Calu3 (cell line): ENCODE measurements around the gene CCR7. TPM values are rescaled to one million over a fixed set of nuclear protein-coding genes. Genes with fewer than 3 reads are reported as not detected.

Experiments
- BruUV-seq: library from RNA; stranded (reverse); fragments of 400-500 nt; replicated peaks from 2 replicates; lab custom pipeline; 2021; lab: Mats Ljungman, UMichigan
- CTCF ChIA-PET: fragments of 300-600 bp; sonication (Branson Sonifier 250); formaldehyde crosslinking; loops from one replicate; lab custom pipeline; 2022; ENCODE audit warnings: antibody characterized with exemption; lab: Charles Lee
- DNase-seq: peaks from one replicate; pipeline ENCODE4 v3.0.0; 2022
- H3K27ac Mint-ChIP-seq: one replicate; pipeline ENCODE4 v1.8.0; 2022; ENCODE audit warnings: mixed read lengths; ENCODE audit not compliant: unreplicated experiment
- H3K27me3 Mint-ChIP-seq: one replicate; pipeline ENCODE4 v1.8.0; 2022; ENCODE audit warnings: mixed read lengths; ENCODE audit not compliant: unreplicated experiment
- H3K36me3 Mint-ChIP-seq: one replicate; pipeline ENCODE4 v1.8.0; 2022; ENCODE audit warnings: mild to moderate bottlenecking, moderate library complexity, mixed read lengths; ENCODE audit not compliant: insufficient read depth, unreplicated experiment
- H3K4me1 Mint-ChIP-seq: one replicate; pipeline ENCODE4 v1.8.0; 2022; ENCODE audit warnings: mild to moderate bottlenecking, low read depth, mixed read lengths; ENCODE audit not compliant: unreplicated experiment
- H3K4me3 Mint-ChIP-seq: one replicate; pipeline ENCODE4 v1.8.0; 2022; ENCODE audit warnings: mild to moderate bottlenecking, low read depth, moderate library complexity, mixed read lengths; ENCODE audit not compliant: unreplicated experiment
- H3K9me3 Mint-ChIP-seq: one replicate; pipeline ENCODE4 v1.8.0; 2022; ENCODE audit warnings: low read depth, mixed read lengths; ENCODE audit not compliant: unreplicated experiment
- intact Hi-C: fragments of 100-400 bp; cut with micrococcal nuclease; formaldehyde crosslinking; loops from one replicate; pipeline ENCODE4 v1.10.0; 2022; ENCODE audit not compliant: unreplicated experiment
- total RNA-seq: library from RNA; stranded (reverse); gene quantifications from 2 replicates; pipeline ENCODE4 v1.2.3, GENCODE V29; 2022
- TF ChIP-seq, protein P1 (sequence below): fragments of 200-600 bp; IDR thresholded peaks from one replicate; pipeline ENCODE4 v1.8.0; 2022; ENCODE audit warnings: antibody characterized with exemption; ENCODE audit not compliant: unreplicated experiment

Gene CCR7
- total RNA-seq, 1 experiment from 2014 or later, result not detected

DNA sequence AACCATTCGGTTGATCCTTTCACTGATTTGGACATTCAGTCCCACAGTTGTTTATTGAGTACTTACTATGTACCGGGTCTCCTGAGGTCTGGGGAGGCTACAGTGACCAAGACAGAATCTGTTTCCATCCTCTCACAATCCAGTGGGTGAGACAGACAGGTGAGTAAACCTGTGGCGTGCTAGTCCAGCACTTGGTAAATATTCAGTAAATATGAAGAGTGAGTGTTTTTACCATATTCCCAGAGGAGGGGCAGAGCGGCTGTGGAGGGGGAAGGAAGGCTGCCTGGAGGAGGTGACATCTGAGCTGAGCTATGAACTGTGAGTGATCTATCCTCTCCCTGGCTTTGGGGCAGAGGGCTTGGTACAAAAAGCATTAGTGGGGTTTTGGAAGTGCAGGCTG lies 31.4 kb downstream of the CCR7 start:
- peaks cover 24% of the 10 kb centered on the region for H3K4me1 Mint-ChIP-seq
- CTCF ChIA-PET, result interaction anchor here (0.6 to 68.2 kb wide), 97 partner anchors 11 to 1105 kb away, joined by 3 to 4142 read pairs (median 6); partner anchors contain the start of genes CCR7, CSF3, GJD3 and GSDMB
- BruUV-seq, result no TSS peak
- no peak overlapping the region for H3K4me3 Mint-ChIP-seq
- TF ChIP-seq, protein P1, sequence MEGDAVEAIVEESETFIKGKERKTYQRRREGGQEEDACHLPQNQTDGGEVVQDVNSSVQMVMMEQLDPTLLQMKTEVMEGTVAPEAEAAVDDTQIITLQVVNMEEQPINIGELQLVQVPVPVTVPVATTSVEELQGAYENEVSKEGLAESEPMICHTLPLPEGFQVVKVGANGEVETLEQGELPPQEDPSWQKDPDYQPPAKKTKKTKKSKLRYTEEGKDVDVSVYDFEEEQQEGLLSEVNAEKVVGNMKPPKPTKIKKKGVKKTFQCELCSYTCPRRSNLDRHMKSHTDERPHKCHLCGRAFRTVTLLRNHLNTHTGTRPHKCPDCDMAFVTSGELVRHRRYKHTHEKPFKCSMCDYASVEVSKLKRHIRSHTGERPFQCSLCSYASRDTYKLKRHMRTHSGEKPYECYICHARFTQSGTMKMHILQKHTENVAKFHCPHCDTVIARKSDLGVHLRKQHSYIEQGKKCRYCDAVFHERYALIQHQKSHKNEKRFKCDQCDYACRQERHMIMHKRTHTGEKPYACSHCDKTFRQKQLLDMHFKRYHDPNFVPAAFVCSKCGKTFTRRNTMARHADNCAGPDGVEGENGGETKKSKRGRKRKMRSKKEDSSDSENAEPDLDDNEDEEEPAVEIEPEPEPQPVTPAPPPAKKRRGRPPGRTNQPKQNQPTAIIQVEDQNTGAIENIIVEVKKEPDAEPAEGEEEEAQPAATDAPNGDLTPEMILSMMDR, result no peak
- H3K36me3 Mint-ChIP-seq, result peaks cover 5% of the 10 kb centered on the region
- no peak overlapping the region for H3K27ac Mint-ChIP-seq
- intact Hi-C loops, result loop anchor here (1.0 to 5.0 kb wide), 4 partner anchors 85 to 269 kb away; partner anchors contain the start of gene TOP2A
- H3K27me3 Mint-ChIP-seq, result peaks cover 62% of the 10 kb centered on the region
- H3K9me3 Mint-ChIP-seq, result no peaks in the 10 kb centered on the region
- no peak for DNase-seq

DNA sequence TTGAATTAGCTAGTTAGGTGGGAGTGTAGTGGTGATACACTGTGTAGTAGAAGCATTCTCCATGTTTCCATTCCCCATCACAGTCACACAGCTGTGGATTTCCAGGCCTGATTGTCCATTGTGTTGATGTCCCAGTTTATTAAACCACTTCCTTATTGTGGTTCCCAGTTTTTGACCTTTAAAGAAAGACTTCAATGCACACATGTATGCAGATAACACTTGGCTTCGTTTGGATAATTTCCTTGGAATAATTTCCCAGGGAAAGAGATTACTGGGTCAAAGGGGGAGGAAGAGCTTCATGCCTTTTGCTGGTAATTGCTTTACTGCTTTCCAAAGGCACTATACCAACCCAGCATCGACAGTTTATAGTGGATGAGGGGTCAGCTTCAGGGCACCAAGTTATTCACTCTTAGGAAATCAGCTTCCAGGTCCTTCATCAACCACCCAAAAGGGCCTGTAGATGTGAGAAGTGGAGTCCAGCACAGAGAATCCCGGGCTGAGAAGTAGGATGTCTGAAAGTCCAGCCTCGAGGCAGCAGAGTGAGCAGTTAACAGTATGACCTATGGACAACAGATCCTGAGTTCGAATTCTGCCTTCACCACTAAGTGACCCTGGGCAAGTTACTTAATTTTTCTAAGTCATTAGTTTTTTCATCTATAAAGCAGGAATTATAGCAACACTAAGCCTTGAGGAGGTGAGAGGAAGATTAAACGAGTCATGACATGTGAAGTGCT lies 32.6 kb downstream of the CCR7 start:
- CTCF ChIA-PET, result interaction anchor here (0.5 to 68.2 kb wide), 97 partner anchors 10 to 1157 kb away, joined by 3 to 4142 read pairs (median 5); partner anchors contain the start of genes CCR7, CSF3, GJD3 and IGFBP4
- H3K27ac Mint-ChIP-seq, result peak overlapping the region; percentile 39
- H3K4me3 Mint-ChIP-seq, result peak overlapping the region; percentile 2
- DNase-seq, result no peak
- no TSS peak for BruUV-seq
- H3K9me3 Mint-ChIP-seq, result no peaks in the 10 kb centered on the region
- intact Hi-C loops, result loop anchor here (1.0 to 5.0 kb wide), 9 partner anchors 28 to 230 kb away; partner anchors contain the start of gene TOP2A
- H3K36me3 Mint-ChIP-seq, result peaks cover 5% of the 10 kb centered on the region
- H3K27me3 Mint-ChIP-seq, result peaks cover 62% of the 10 kb centered on the region
- TF ChIP-seq, protein P1, result no peak
- peaks cover 24% of the 10 kb centered on the region for H3K4me1 Mint-ChIP-seq

DNA sequence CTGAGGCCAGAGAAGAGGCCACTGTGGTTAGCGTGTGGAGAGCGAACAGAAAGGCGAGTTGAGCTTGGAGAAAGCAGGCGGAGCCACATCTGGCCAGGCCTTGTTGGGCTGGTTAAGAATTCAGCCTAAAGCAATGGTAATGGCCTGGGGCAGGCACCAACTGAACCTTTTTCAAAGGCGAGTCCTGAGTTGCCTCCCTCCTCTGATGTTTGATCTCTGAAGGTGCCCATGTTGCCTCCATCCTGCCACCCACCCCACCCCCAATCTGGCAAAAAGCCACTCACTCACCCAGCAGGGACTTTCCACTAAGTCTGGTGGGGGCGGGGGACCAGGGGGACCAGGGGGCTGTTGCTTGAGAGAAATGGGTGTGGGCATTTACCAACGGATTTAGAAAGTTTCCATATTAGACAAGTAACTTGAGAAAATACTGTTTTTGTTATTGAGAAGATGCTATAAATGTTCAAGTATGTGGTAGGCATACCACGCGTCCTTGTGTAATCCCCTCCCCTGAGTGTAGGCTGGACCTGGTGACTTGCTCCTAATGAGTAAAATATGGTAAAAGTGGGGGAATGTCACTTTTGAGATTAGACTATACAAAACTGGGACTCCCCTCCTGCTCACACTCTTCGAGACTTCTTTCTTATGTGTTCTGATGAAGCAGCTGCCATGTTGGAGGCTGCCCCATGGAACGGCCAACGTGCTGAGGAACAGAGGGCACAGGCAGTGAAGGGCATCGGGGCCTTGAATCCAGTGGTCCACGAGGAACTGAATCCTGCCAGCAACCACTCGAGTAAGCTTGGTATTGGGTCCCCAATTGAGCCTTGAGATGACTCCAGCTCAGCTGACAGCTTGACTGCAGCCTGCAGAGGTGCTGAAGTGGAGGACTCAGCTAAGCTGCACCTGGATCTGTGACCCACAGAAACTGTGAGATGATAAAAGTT lies 34.0 kb downstream of the CCR7 start:
- no peaks in the 10 kb centered on the region for H3K9me3 Mint-ChIP-seq
- H3K4me1 Mint-ChIP-seq, result peaks cover 19% of the 10 kb centered on the region
- peaks cover 48% of the 10 kb centered on the region for H3K27me3 Mint-ChIP-seq
- peaks cover 5% of the 10 kb centered on the region for H3K36me3 Mint-ChIP-seq
- intact Hi-C loops, result loop anchor here (5.0 kb wide), 2 partner anchors 114 to 229 kb away; partner anchors contain the start of gene TOP2A
- TF ChIP-seq, protein P1, result no peak
- BruUV-seq, result no TSS peak
- CTCF ChIA-PET, result interaction anchor here (0.6 to 68.2 kb wide), 28 partner anchors 9 to 790 kb away, joined by 3 to 4142 read pairs (median 16); partner anchors contain the start of genes CCR7, CSF3, GJD3 and IGFBP4
- no peak overlapping the region for H3K4me3 Mint-ChIP-seq
- H3K27ac Mint-ChIP-seq, result no peak overlapping the region
- DNase-seq, result no peak

DNA sequence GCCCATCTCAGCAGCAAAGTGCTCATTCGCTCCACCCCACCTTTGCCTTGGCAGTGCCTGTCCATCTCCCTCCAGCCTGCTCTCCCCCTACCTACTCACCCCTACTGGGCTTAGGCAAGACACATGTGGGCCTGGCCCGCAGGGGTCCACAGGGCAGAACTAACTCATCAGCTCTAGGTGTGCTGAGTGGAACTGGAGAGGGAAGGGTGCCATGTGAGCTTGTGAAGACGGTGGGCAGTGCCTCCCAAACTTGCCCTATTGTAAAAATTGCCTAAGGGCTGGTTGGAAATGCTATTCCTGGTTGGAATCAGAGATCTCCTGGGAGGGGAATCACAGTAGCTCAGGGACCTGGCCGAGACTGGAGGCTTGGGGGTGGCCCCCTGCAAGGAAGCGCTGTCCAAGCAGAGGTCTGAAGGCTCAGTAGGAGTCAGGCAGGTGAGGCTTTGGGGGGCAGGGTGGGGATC lies 34.7 kb downstream of the CCR7 start:
- Mint-ChIP-seq H3K9me3 (no peaks in the 10 kb centered on the region), H3K4me3 (no peak overlapping the region), H3K36me3 (peaks cover 5% of the 10 kb centered on the region), H3K4me1 (peaks cover 19% of the 10 kb centered on the region), H3K27ac (no peak overlapping the region), H3K27me3 (peaks cover 45% of the 10 kb centered on the region)
- TF ChIP-seq, protein P1, result no peak
- intact Hi-C loops, result loop anchor here (5.0 kb wide), 2 partner anchors 113 to 228 kb away; partner anchors contain the start of gene TOP2A
- CTCF ChIA-PET, result interaction anchor here (0.5 to 68.2 kb wide), 14 partner anchors 8 to 789 kb away, joined by 3 to 4142 read pairs (median 7); partner anchors contain the start of genes CCR7, GSDMB, IGFBP4 and TNS4
- BruUV-seq, result no TSS peak
- no peak for DNase-seq
